Endothelial cell of umbilical vein (primary cell): Measurements from ENCODE around the gene RPRD1A. TPM values are rescaled to one million over a fixed set of nuclear protein-coding genes. Genes with fewer than 3 reads are reported as not detected.

Experiments
- BruUV-seq: library from RNA; stranded (reverse); fragments of 400-500 nt; replicated peaks from 2 replicates; lab custom pipeline; 2021; lab: Mats Ljungman, UMichigan
- CTCF ChIA-PET: fragments of 300-600, 350-600 bp; sonication (Branson Sonifier 250); formaldehyde crosslinking; loops from one replicate; lab custom pipeline; 2021; ENCODE audit warnings: antibody characterized with exemption, inconsistent platforms; lab: Charles Lee
- POLR2A ChIA-PET: fragments of 300-600, 350-600 bp; sonication (Branson Sonifier 250); formaldehyde crosslinking; loops from one replicate; lab custom pipeline; 2021; ENCODE audit warnings: antibody characterized with exemption, inconsistent platforms; lab: Charles Lee
- DNase-seq: peaks from one replicate; pipeline ENCODE4 v3.0.0-alpha.2; 2011; ENCODE audit warnings: low read depth, low spot score
- FAIRE-seq: peaks from 2 replicates; lab custom pipeline; 2011; peaks lifted over from hg19 to GRCh38; lab: Jason Lieb, UNC
- H2AFZ ChIP-seq: 2 replicates; pipeline ENCODE4 v1.6.0; 2012; ENCODE audit warnings: low read depth, low read length, control low read depth, inconsistent platforms
- H3K27ac ChIP-seq: 2 replicates; pipeline ENCODE4 v1.5.1; 2011; ENCODE audit warnings: low read depth, mild to moderate bottlenecking, control low read depth, low read length, moderate library complexity; ENCODE audit not compliant: insufficient read depth
- H3K27me3 ChIP-seq, 2 experiments: 2 replicates each; pipeline versions ENCODE4 v1.6.0 to v1.6.1; 2011; ENCODE audit warnings: low read length in 2 of 2, mixed read lengths in 1 of 2; ENCODE audit not compliant: control insufficient read depth in 2 of 2, insufficient read depth in 2 of 2
- H3K36me3 ChIP-seq, 2 experiments: 2 replicates in 1 of 2; 3 replicates in 1 of 2; pipeline ENCODE4 v1.5.1; 2011; ENCODE audit warnings: low read length in 2 of 2, mild to moderate bottlenecking in 1 of 2, moderate library complexity in 1 of 2; ENCODE audit not compliant: control insufficient read depth in 2 of 2, insufficient read depth in 2 of 2; ENCODE audit errors: extremely low read depth in 1 of 2
- H3K4me1 ChIP-seq: 3 replicates; pipeline ENCODE4 v1.5.1; 2011; ENCODE audit warnings: mild to moderate bottlenecking, low read length; ENCODE audit not compliant: control insufficient read depth, insufficient read depth; ENCODE audit errors: extremely low read depth
- H3K4me2 ChIP-seq: 2 replicates; pipeline ENCODE4 v1.6.1; 2011; ENCODE audit warnings: low read length, control low read depth, mixed read lengths; ENCODE audit not compliant: insufficient read depth
- H3K4me3 ChIP-seq, 3 experiments: fragments of 200-600 bp in 1 of 3; sonication (generic), shearing (Covaris generic) in 1 of 3; replicated peaks in 1 of 3; 2 replicates each; pipeline ENCODE4 v1.5.1; 2011 to 2016; ENCODE audit warnings: control low read depth in 3 of 3, low read length in 3 of 3, mild to moderate bottlenecking in 2 of 3, inconsistent platforms in 1 of 3, low read depth in 1 of 3, moderate library complexity in 1 of 3; ENCODE audit not compliant: insufficient read depth in 1 of 3
- H3K79me2 ChIP-seq: 2 replicates; pipeline ENCODE4 v1.6.0; 2012; ENCODE audit warnings: low read length, inconsistent platforms; ENCODE audit not compliant: control insufficient read depth, insufficient read depth
- H3K9ac ChIP-seq: replicated peaks from 2 replicates; pipeline ENCODE3; 2011; ENCODE audit warnings: low read length, control low read depth; ENCODE audit not compliant: insufficient read depth; ENCODE audit errors: extremely low read depth
- H3K9me1 ChIP-seq: replicated peaks from 3 replicates; pipeline ENCODE4 v1.6.0; 2011; ENCODE audit warnings: mild to moderate bottlenecking, low read length; ENCODE audit not compliant: control insufficient read depth, insufficient read depth; ENCODE audit errors: extremely low read depth
- H3K9me3 ChIP-seq: replicated peaks from 2 replicates; pipeline ENCODE4 v1.5.1; 2012; ENCODE audit warnings: low read length, inconsistent platforms; ENCODE audit not compliant: control insufficient read depth, insufficient read depth
- H4K20me1 ChIP-seq: replicated peaks from 2 replicates; pipeline ENCODE3; 2011; ENCODE audit warnings: mild to moderate bottlenecking, low read length; ENCODE audit not compliant: control insufficient read depth, insufficient read depth; ENCODE audit errors: extremely low read depth
- CTCF ChIP-seq, 2 donors: IDR thresholded peaks; 1 replicate in 1 of 2; 2 replicates in 1 of 2; pipeline ENCODE4 v1.5.1; 2011; ENCODE audit warnings: low read length in 2 of 2, mild to moderate bottlenecking in 2 of 2, moderate library complexity in 2 of 2, control low read depth in 1 of 2, inconsistent platforms in 1 of 2, low read depth in 1 of 2; ENCODE audit not compliant: insufficient read depth in 1 of 2; ENCODE audit errors: extremely low read depth in 1 of 2
- EZH2 ChIP-seq: IDR thresholded peaks from 2 replicates; pipeline ENCODE4 v1.6.1; 2012; ENCODE audit warnings: borderline replicate concordance, low read depth, mild to moderate bottlenecking, moderate library complexity, low read length, inconsistent platforms; ENCODE audit not compliant: severe bottlenecking
- FOS ChIP-seq: IDR thresholded peaks from 2 replicates; pipeline ENCODE4 v1.6.1; 2011; ENCODE audit warnings: mild to moderate bottlenecking, low read length, moderate library complexity, borderline replicate concordance; ENCODE audit not compliant: insufficient read depth
- GATA2 ChIP-seq: IDR thresholded peaks from 2 replicates; pipeline ENCODE4 v1.7.0; 2011; ENCODE audit warnings: low read depth, mild to moderate bottlenecking, moderate library complexity, mixed read lengths, low read length; ENCODE audit not compliant: insufficient read length, insufficient read depth
- JUN ChIP-seq: IDR thresholded peaks from 2 replicates; pipeline ENCODE4 v1.6.1; 2011; ENCODE audit warnings: borderline replicate concordance, low read depth; ENCODE audit not compliant: insufficient read length, insufficient read depth
- MYC ChIP-seq: IDR thresholded peaks from one replicate; pipeline ENCODE4 v1.6.1; 2011; ENCODE audit warnings: mild to moderate bottlenecking, low read depth, low read length
- POLR2A ChIP-seq: IDR thresholded peaks from 2 replicates; pipeline ENCODE4 v1.6.1; 2012; ENCODE audit warnings: low read depth, mild to moderate bottlenecking, control low read depth, low read length
- POLR2AphosphoS5 ChIP-seq: IDR thresholded peaks from 2 replicates; pipeline ENCODE4 v1.6.1; 2012; ENCODE audit warnings: low read depth, mild to moderate bottlenecking, control low read depth, low read length, moderate library complexity; ENCODE audit not compliant: insufficient read depth
- dilution Hi-C: fragments of 300-500 bp; cut with MboI; formaldehyde crosslinking; loops from one replicate; pipeline ENCODE4 v1.15.0; 2019; ENCODE audit warnings: low sequenced_read_pairs; ENCODE audit not compliant: extremely low pct_ligation_motif_present
- intact Hi-C: fragments of 100-400 bp; cut with micrococcal nuclease; formaldehyde crosslinking; loops from one replicate; pipeline ENCODE4 v1.10.0; 2022
- polyA plus RNA-seq, 4 experiments: library from polyadenylated mRNA; depleted of rRNA in 3 of 4; stranded (reverse) in 3 of 4; unstranded in 1 of 4; fragments of >200 nt; gene quantifications; 2 replicates each; pipeline versions ENCODE4 v1.2.1 to v1.2.3, GENCODE V29; 2011 to 2012; ENCODE audit warnings: missing spikeins in 1 of 4
- total RNA-seq: library from RNA; stranded (reverse); gene quantifications from 2 replicates; pipeline ENCODE4 v1.2.3, GENCODE V29; 2021
- TF ChIP-seq, protein P1 (sequence below): IDR thresholded peaks from 2 replicates; pipeline ENCODE4 v1.6.1; 2011; ENCODE audit not compliant: insufficient read depth, insufficient read length

RPRD1A gene
- total and polyA plus RNA-seq, 2 donors (not counting 3 experiments of a cell fraction or from before 2014, with no cell fraction given) = 13.5 to 50.7 TPM

DNA sequence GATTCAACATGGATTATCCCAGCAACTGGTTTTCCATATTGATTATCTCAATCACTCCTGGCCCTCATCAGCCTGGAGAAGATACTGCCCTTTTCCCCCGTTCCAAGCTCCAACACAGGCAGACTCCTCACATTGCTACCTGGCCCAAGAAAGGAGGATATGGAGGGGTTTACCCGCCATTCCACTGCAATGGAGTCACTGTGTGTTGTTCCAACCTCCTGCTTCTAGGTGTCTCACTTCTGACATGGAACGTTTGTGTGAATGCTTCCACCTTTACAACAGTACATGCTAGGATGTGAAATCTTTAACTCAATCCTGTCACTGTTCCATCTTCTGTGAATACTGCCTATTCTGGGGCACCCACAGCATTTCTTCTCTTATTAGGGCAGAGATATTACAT is 58.1 kb downstream of the RPRD1A start:
- dilution Hi-C loops = no loop called here
- no TSS peak for BruUV-seq
- intact Hi-C loops = no loop called here

More for the DNA sequence above, 58.1 kb downstream of the RPRD1A start:
- no peaks in the 10 kb centered on the region for H3K9me1 ChIP-seq
- no peak overlapping the region for H3K4me3 ChIP-seq
- H3K4me2 ChIP-seq = no peak overlapping the region
- H2AFZ ChIP-seq = no peak overlapping the region
- DNase-seq = no peak
- CTCF ChIA-PET = interaction anchor here (1.8 kb wide), 1 partner anchor 9 kb away, joined by 10 read pairs; no protein-coding TSS in a partner anchor
- TF ChIP-seq POLR2AphosphoS5 (no peak), JUN (no peak), POLR2A (no peak), MYC (no peak), CTCF (IDR thresholded peaks at IDR 0.05; ENCODE audit: extremely low read depth in 1 of 2, insufficient read depth in 1 of 2, low read depth in 1 of 2, low read length in 2 of 2) (no peak), EZH2 (no peak), FOS (no peak), GATA2 (no peak)
- TF ChIP-seq, protein P1, sequence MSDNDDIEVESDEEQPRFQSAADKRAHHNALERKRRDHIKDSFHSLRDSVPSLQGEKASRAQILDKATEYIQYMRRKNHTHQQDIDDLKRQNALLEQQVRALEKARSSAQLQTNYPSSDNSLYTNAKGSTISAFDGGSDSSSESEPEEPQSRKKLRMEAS = no peak
- no peak overlapping the region for H3K27ac ChIP-seq
- POLR2A ChIA-PET = no interaction called here
- no peaks in the 10 kb centered on the region for H3K36me3 ChIP-seq
- no peaks in the 10 kb centered on the region for H3K27me3 ChIP-seq
- no peaks in the 10 kb centered on the region for H3K9me3 ChIP-seq
- no peaks in the 10 kb centered on the region for H4K20me1 ChIP-seq
- no peaks in the 10 kb centered on the region for H3K79me2 ChIP-seq
- no peaks in the 10 kb centered on the region for H3K4me1 ChIP-seq
- FAIRE-seq = no peak
- H3K9ac ChIP-seq = no peak overlapping the region
